WTC11 (cell line): ENCODE measurements around the gene NUB1. TPM values are rescaled to one million over a fixed set of nuclear protein-coding genes. Genes with fewer than 3 reads are reported as not detected.

ENCODE experiments used
- ATAC-seq: fragments of 200-7000 bp; cut with Tn5 transposase; 2 replicates; pipeline ENCODE4 v1.10.0; 2021; ENCODE audit warnings: mild to moderate bottlenecking, moderate library complexity
- CTCF ChIA-PET: fragments of 300-600 bp; sonication (Branson Sonifier 250); formaldehyde crosslinking; loops from one replicate; lab custom pipeline; 2021; ENCODE audit warnings: antibody characterized with exemption; lab: Charles Lee
- POLR2A ChIA-PET: fragments of 350-600 bp; sonication (Branson Sonifier 250); formaldehyde crosslinking; loops from one replicate; lab custom pipeline; 2021; ENCODE audit warnings: antibody characterized with exemption; lab: Charles Lee
- DNase-seq: peaks from one replicate; pipeline ENCODE4 v3.0.0; 2021; ENCODE audit warnings: low spot score
- H3K27ac Mint-ChIP-seq: 2 replicates; pipeline ENCODE4 v1.8.0; 2021; ENCODE audit warnings: mixed read lengths
- H3K27me3 Mint-ChIP-seq: 2 replicates; pipeline ENCODE4 v1.8.0; 2021; ENCODE audit warnings: low read depth, mild to moderate bottlenecking, moderate library complexity, mixed read lengths
- H3K36me3 Mint-ChIP-seq: 2 replicates; pipeline ENCODE4 v1.8.0; 2021; ENCODE audit warnings: mixed read lengths
- H3K4me1 Mint-ChIP-seq: 2 replicates; pipeline ENCODE4 v1.8.0; 2022; ENCODE audit warnings: mixed read lengths
- H3K4me3 Mint-ChIP-seq: 2 replicates; pipeline ENCODE4 v1.8.0; 2021; ENCODE audit warnings: mild to moderate bottlenecking, moderate library complexity, mixed read lengths
- H3K9me3 Mint-ChIP-seq: 2 replicates; pipeline ENCODE4 v1.8.0; 2021; ENCODE audit warnings: mixed read lengths
- FOXP1 ChIP-seq: sonication (generic); formaldehyde crosslinking; IDR thresholded peaks from 2 replicates; pipeline ENCODE4 v1.8.0; 2022; ENCODE audit warnings: missing genetic modification reagents, mild to moderate bottlenecking, moderate library complexity, borderline replicate concordance
- NFATC4 ChIP-seq: fragments of 250-450 bp; sonication (Bioruptor Pico); IDR thresholded peaks from 2 replicates; pipeline ENCODE4 v1.9.0; 2021; ENCODE audit warnings: mild to moderate bottlenecking
- PRRX2 ChIP-seq: fragments of 250-450 bp; sonication (Bioruptor Pico); IDR thresholded peaks from 2 replicates; pipeline ENCODE4 v1.8.0; 2021; ENCODE audit warnings: mild to moderate bottlenecking
- RORB ChIP-seq: fragments of 250-450 bp; sonication (Bioruptor Pico); IDR thresholded peaks from 2 replicates; pipeline ENCODE4 v1.9.0; 2021; ENCODE audit warnings: mild to moderate bottlenecking
- ZNF232 ChIP-seq: sonication (generic); formaldehyde crosslinking; IDR thresholded peaks from 2 replicates; pipeline ENCODE4 v1.8.0; 2022; ENCODE audit warnings: mild to moderate bottlenecking, missing genetic modification reagents
- ZNF423 ChIP-seq: fragments of 250-450 bp; sonication (Bioruptor Pico); IDR thresholded peaks from 2 replicates; pipeline ENCODE4 v2.1.2; 2022; ENCODE audit warnings: mild to moderate bottlenecking, moderate library complexity
- ZNF671 ChIP-seq: fragments of 250-450 bp; sonication (Bioruptor Pico); IDR thresholded peaks from 2 replicates; pipeline ENCODE4 v1.8.0; 2021; ENCODE audit warnings: mild to moderate bottlenecking
- total RNA-seq: library from RNA; stranded (reverse); gene quantifications from 3 replicates; pipeline ENCODE4 v1.2.3, GENCODE V29; 2021
- TF ChIP-seq, protein P1 (sequence below): fragments of 250-450 bp; sonication (Bioruptor Pico); IDR thresholded peaks from 2 replicates; pipeline ENCODE4 v1.8.0; 2021; ENCODE audit warnings: mild to moderate bottlenecking
- TF ChIP-seq, protein P2 (sequence below): sonication (generic); formaldehyde crosslinking; IDR thresholded peaks from 2 replicates; pipeline ENCODE4 v1.8.1; 2023; ENCODE audit warnings: mild to moderate bottlenecking, missing genetic modification reagents, moderate library complexity
- TF ChIP-seq, protein P3 (sequence below): sonication (generic); formaldehyde crosslinking; IDR thresholded peaks from 2 replicates; pipeline ENCODE4 v1.8.0; 2023; ENCODE audit warnings: missing genetic modification reagents
- TF ChIP-seq, protein P4 (sequence below): sonication (generic); formaldehyde crosslinking; IDR thresholded peaks from 2 replicates; pipeline ENCODE4 v1.8.1; 2023; ENCODE audit warnings: mild to moderate bottlenecking, moderate library complexity, missing genetic modification reagents
- TF ChIP-seq, protein P5 (sequence below): sonication (generic); formaldehyde crosslinking; IDR thresholded peaks from 2 replicates; pipeline ENCODE4 v1.8.1; 2023; ENCODE audit warnings: mild to moderate bottlenecking, missing genetic modification reagents, moderate library complexity
- TF ChIP-seq, protein P6 (sequence below): fragments of 250-450 bp; sonication (Bioruptor Pico); IDR thresholded peaks from 2 replicates; pipeline ENCODE4 v1.9.0; 2021; ENCODE audit warnings: mild to moderate bottlenecking

The NUB1 gene
- total RNA-seq, 1 experiment from 2014 or later = 38.3 TPM

DNA sequence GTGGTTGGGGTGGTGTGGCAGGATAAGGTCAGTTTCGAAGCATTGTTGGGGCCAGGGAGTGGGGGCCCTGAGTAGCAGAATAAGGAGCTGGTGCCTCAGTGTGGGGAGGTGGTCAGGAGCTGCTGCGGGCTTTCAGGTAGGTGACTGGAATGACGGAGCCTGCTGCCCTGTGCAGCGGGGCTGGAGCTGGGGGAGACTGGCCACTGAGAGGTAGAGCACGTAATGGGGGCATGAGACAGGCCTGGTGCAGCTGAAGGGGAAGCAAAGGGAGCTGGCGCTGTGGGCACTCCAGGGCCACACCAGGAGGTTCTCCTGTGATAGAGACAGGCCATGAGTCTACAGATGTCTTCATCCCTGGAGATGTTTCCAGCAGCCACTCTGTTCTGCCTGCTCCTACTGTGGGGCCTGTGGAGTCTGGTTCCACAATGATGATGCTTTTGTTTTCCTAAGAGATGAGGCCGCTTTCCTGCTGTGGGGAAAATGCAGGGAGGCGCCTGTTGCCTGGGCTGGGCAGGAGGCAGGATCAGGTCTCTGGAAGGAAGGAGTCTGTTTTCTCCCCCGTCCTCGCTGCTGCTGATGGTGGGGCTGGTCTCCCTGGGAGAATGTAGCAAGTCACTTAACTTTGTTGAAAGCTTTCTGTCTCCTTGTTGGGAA lies 31.1 kb downstream of the NUB1 start:
- DNase-seq = no peak
- Mint-ChIP-seq H3K9me3 (no peaks in the 10 kb centered on the region), H3K4me1 (peaks cover 14% of the 10 kb centered on the region), H3K27ac (peak overlapping the region; percentile 45), H3K4me3 (no peak overlapping the region), H3K27me3 (no peaks in the 10 kb centered on the region), H3K36me3 (peaks cover 26% of the 10 kb centered on the region)
- POLR2A ChIA-PET = no interaction called here
- ATAC-seq = peak; percentile 29
- CTCF ChIA-PET = interaction anchor here (1.8 to 2.0 kb wide), 2 partner anchors 22 to 76 kb away, joined by 8 to 13 read pairs; no protein-coding TSS in a partner anchor
- no peak for TF ChIP-seq ZNF671 (CRISPR knock-in tag)
- peak; percentile 56 for TF ChIP-seq ZNF423

DNA sequence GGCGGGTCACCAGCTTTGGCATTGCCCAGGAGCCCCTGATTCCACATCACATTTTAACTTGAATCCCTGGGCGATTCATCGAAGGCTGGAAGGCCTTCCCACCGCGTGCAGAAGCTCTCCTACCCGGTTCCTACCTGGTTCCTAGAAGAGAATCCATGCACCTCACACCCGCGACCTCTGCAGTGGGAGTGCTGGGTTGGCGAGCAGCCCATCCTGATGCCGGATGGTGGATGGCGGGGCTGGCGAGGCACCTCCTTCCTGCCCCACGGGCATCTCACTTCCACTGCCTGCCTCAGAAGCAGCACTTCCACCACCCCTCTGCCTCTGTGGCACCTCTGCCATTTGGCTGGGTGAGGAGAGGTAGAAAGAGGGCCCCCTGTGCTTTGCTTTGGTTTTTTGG lies 32.0 kb downstream of the NUB1 start:
- TF ChIP-seq, protein P1, sequence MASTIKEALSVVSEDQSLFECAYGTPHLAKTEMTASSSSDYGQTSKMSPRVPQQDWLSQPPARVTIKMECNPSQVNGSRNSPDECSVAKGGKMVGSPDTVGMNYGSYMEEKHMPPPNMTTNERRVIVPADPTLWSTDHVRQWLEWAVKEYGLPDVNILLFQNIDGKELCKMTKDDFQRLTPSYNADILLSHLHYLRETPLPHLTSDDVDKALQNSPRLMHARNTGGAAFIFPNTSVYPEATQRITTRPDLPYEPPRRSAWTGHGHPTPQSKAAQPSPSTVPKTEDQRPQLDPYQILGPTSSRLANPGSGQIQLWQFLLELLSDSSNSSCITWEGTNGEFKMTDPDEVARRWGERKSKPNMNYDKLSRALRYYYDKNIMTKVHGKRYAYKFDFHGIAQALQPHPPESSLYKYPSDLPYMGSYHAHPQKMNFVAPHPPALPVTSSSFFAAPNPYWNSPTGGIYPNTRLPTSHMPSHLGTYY = no peak
- TF ChIP-seq, protein P2, sequence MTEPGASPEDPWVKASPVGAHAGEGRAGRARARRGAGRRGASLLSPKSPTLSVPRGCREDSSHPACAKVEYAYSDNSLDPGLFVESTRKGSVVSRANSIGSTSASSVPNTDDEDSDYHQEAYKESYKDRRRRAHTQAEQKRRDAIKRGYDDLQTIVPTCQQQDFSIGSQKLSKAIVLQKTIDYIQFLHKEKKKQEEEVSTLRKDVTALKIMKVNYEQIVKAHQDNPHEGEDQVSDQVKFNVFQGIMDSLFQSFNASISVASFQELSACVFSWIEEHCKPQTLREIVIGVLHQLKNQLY = no peak

DNA sequence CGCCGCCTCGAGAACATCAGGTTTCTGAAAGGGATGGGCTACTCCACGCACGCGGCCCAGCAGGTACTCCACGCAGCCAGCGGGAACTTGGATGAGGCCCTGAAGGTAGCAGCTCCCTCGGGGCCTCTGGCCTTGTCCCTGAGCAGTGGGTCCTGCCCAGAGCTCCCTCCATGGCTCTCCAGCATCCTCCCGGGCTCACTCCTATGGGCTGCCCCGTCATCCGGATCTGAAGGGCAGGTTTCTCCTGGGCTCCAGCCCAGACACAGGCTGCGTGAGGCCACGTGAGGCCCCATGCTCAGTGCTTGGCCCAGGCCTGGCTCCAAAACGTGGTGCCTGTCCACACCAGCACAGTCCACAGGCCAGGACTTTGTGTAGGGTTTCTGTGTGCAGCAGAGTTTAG lies 32.5 kb downstream of the NUB1 start:
- H3K27me3 Mint-ChIP-seq = no peaks in the 10 kb centered on the region
- peak overlapping the region; percentile 41; the same call in 1 of the 2 replicates for H3K27ac Mint-ChIP-seq
- H3K9me3 Mint-ChIP-seq = no peaks in the 10 kb centered on the region
- ChIA-PET POLR2A (no interaction called here), CTCF (no interaction called here)
- H3K4me3 Mint-ChIP-seq = no peak overlapping the region
- peaks cover 14% of the 10 kb centered on the region for H3K4me1 Mint-ChIP-seq
- DNase-seq (no peak), ATAC-seq (no peak; the same call in 1 of the 2 replicates)
- TF ChIP-seq, protein P3, sequence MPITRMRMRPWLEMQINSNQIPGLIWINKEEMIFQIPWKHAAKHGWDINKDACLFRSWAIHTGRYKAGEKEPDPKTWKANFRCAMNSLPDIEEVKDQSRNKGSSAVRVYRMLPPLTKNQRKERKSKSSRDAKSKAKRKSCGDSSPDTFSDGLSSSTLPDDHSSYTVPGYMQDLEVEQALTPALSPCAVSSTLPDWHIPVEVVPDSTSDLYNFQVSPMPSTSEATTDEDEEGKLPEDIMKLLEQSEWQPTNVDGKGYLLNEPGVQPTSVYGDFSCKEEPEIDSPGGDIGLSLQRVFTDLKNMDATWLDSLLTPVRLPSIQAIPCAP (CRISPR knock-in tag) = no peak
- TF ChIP-seq, protein P2 = no peak
- TF ChIP-seq, protein P4, sequence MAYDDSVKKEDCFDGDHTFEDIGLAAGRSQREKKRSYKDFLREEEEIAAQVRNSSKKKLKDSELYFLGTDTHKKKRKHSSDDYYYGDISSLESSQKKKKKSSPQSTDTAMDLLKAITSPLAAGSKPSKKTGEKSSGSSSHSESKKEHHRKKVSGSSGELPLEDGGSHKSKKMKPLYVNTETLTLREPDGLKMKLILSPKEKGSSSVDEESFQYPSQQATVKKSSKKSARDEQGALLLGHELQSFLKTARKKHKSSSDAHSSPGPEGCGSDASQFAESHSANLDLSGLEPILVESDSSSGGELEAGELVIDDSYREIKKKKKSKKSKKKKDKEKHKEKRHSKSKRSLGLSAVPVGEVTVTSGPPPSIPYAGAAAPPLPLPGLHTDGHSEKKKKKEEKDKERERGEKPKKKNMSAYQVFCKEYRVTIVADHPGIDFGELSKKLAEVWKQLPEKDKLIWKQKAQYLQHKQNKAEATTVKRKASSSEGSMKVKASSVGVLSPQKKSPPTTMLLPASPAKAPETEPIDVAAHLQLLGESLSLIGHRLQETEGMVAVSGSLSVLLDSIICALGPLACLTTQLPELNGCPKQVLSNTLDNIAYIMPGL = no peak
- TF ChIP-seq RORB (CRISPR knock-in tag) (no peak), PRRX2 (CRISPR knock-in tag) (no peak), FOXP1 (CRISPR knock-in tag) (no peak), ZNF232 (CRISPR knock-in tag) (no peak)
- TF ChIP-seq, protein P1 = no peak
- H3K36me3 Mint-ChIP-seq = peaks cover 27% of the 10 kb centered on the region

More for the DNA sequence above, 32.0 kb downstream of the NUB1 start:
- Mint-ChIP-seq H3K4me3 (no peak overlapping the region), H3K27ac (peak overlapping the region; percentile 45; the same call in 1 of the 2 replicates), H3K4me1 (peaks cover 14% of the 10 kb centered on the region), H3K9me3 (no peaks in the 10 kb centered on the region), H3K27me3 (no peaks in the 10 kb centered on the region), H3K36me3 (peaks cover 28% of the 10 kb centered on the region)
- CTCF ChIA-PET = no interaction called here
- POLR2A ChIA-PET = no interaction called here
- ATAC-seq (no peak), DNase-seq (no peak)

DNA sequence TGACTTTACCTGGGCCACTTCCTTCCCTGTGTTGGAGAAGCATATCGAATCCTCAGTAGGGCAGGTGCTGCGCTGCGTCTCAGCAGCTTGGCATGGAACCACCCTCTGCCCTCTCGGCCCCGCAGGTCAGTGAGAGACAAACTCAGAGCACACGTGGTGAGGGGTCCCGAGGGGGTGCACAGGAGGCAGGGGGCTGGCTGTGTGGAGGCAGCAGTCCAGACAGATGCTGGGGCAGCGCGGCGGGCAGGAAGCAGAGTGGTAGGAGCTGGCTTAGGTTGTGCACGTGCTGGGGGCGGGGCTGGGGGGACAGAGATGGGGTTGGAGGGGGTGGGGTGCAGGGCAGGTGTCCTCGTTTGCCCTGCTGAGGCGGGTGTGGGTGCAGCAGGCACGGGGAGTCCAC lies 33.1 kb downstream of the NUB1 start:
- ChIA-PET POLR2A (no interaction called here), CTCF (interaction anchor here (0.6 to 1.1 kb wide), 2 partner anchors 73 to 82 kb away, joined by 3 read pairs; no protein-coding TSS in a partner anchor)
- Mint-ChIP-seq H3K4me3 (no peak overlapping the region), H3K4me1 (peaks cover 14% of the 10 kb centered on the region), H3K36me3 (peaks cover 24% of the 10 kb centered on the region), H3K27me3 (no peaks in the 10 kb centered on the region), H3K9me3 (no peaks in the 10 kb centered on the region), H3K27ac (no peak overlapping the region)
- TF ChIP-seq, protein P5, sequence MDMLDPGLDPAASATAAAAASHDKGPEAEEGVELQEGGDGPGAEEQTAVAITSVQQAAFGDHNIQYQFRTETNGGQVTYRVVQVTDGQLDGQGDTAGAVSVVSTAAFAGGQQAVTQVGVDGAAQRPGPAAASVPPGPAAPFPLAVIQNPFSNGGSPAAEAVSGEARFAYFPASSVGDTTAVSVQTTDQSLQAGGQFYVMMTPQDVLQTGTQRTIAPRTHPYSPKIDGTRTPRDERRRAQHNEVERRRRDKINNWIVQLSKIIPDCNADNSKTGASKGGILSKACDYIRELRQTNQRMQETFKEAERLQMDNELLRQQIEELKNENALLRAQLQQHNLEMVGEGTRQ (CRISPR knock-in tag) = no peak
- TF ChIP-seq NFATC4 (CRISPR knock-in tag) = no peak
- TF ChIP-seq, protein P6, sequence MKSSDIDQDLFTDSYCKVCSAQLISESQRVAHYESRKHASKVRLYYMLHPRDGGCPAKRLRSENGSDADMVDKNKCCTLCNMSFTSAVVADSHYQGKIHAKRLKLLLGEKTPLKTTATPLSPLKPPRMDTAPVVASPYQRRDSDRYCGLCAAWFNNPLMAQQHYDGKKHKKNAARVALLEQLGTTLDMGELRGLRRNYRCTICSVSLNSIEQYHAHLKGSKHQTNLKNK = no peak
- TF ChIP-seq, protein P2 = no peak
- DNase-seq (no peak), ATAC-seq (no peak)
